Ishikawa (cell line): Measurements from ENCODE around the gene NKRF.
A peak's percentile ranks its signal among the peaks of the same experiment; 100 is the strongest.

Experiments
- CEBPB ChIP-seq: IDR thresholded peaks from 2 replicates; pipeline ENCODE4 v1.6.1; 2012
- CREB1 ChIP-seq: IDR thresholded peaks from 2 replicates; pipeline ENCODE4 v1.6.1; 2012; ENCODE audit warnings: low read depth
- EGR1 ChIP-seq: IDR thresholded peaks from 2 replicates; pipeline ENCODE4 v1.6.1; 2012
- EP300 ChIP-seq: IDR thresholded peaks from 2 replicates; pipeline ENCODE4 v1.6.1; 2012; ENCODE audit warnings: borderline replicate concordance
- FOXM1 ChIP-seq: IDR thresholded peaks from 2 replicates; pipeline ENCODE4 v1.6.1; 2012; ENCODE audit warnings: low read depth, borderline replicate concordance
- MAX ChIP-seq: IDR thresholded peaks from 2 replicates; pipeline ENCODE4 v1.6.1; 2012
- NFIC ChIP-seq: IDR thresholded peaks from 2 replicates; pipeline ENCODE4 v1.6.1; 2012
- RAD21 ChIP-seq: IDR thresholded peaks from 2 replicates; pipeline ENCODE4 v1.6.1; 2012; ENCODE audit warnings: low read depth
- REST ChIP-seq: IDR thresholded peaks from 2 replicates; pipeline ENCODE4 v1.6.1; 2012; ENCODE audit warnings: low read depth, mild to moderate bottlenecking
- TAF1 ChIP-seq: IDR thresholded peaks from 2 replicates; pipeline ENCODE4 v1.6.1; 2012; ENCODE audit warnings: low read depth, mild to moderate bottlenecking
- TCF12 ChIP-seq: IDR thresholded peaks from 2 replicates; pipeline ENCODE4 v1.6.1; 2012; ENCODE audit warnings: low read depth
- TEAD4 ChIP-seq: IDR thresholded peaks from 2 replicates; pipeline ENCODE4 v1.6.1; 2012
- USF1 ChIP-seq: IDR thresholded peaks from 2 replicates; pipeline ENCODE4 v1.6.1; 2012
- YY1 ChIP-seq: IDR thresholded peaks from 2 replicates; pipeline ENCODE4 v1.6.1; 2012; ENCODE audit warnings: low read depth
- ZBTB7A ChIP-seq: IDR thresholded peaks from 2 replicates; pipeline ENCODE4 v1.6.1; 2012; ENCODE audit warnings: low read depth

Gene NKRF

GRCh38 chrX:119573840-119574393 lies 32.3 kb downstream of the NKRF start:
- no peak for TF ChIP-seq TEAD4
- TF ChIP-seq EGR1 = peak; percentile 64

GRCh38 chrX:119573222-119573621 lies 33.0 kb downstream of the NKRF start:
- TF ChIP-seq ZBTB7A = no peak
- no peak for TF ChIP-seq EP300
- TF ChIP-seq TAF1 = no peak
- no peak for TF ChIP-seq USF1
- no peak for TF ChIP-seq TCF12
- no peak for TF ChIP-seq FOXM1
- no peak for TF ChIP-seq NFIC
- no peak for TF ChIP-seq CREB1
- no peak for TF ChIP-seq CEBPB
- no peak for TF ChIP-seq RAD21
- TF ChIP-seq YY1 = no peak

GRCh38 chrX:119570351-119570835 lies 35.8 kb downstream of the NKRF start:
- TF ChIP-seq REST = no peak
- no peak for TF ChIP-seq USF1
- no peak for TF ChIP-seq EGR1
- TF ChIP-seq ZBTB7A = no peak
- no peak for TF ChIP-seq MAX
- no peak for TF ChIP-seq YY1
- no peak for TF ChIP-seq RAD21
- no peak for TF ChIP-seq TEAD4
- no peak for TF ChIP-seq CEBPB
- no peak for TF ChIP-seq FOXM1
- no peak for TF ChIP-seq NFIC

GRCh38 chrX:119565107-119565663 lies 41.0 kb downstream of the NKRF start, which contains the start of gene STEEP1:
TSS of gene STEEP1 (minus strand) at chrX:119565409. CDS start at chrX:119565355, 54 bp downstream.
- TF ChIP-seq YY1 (no peak), CREB1 (peak; percentile 86), NFIC (peak; percentile 22; the same call in 1 of the 2 replicates), FOXM1 (no peak), CEBPB (no peak), TAF1 (peak; percentile 45), EGR1 (peak; percentile 39), REST (no peak), ZBTB7A (no peak), RAD21 (no peak), EP300 (no peak), MAX (peak; percentile 80), TCF12 (no peak), TEAD4 (no peak), USF1 (peak; percentile 94)

GRCh38 chrX:119552508-119552907 lies 53.7 kb downstream of the NKRF start:
- TF ChIP-seq NFIC (no peak), EP300 (no peak), ZBTB7A (no peak), TAF1 (no peak), USF1 (no peak)
